Immature natural killer cell (primary cell): ENCODE results near the gene IQCH. TPM values are rescaled to one million over a fixed set of nuclear protein-coding genes. Genes with fewer than 3 reads are reported as not detected.

ENCODE experiments used
- DNase-seq, 3 donors: peaks; one replicate each; pipeline ENCODE4 v3.0.0; 2022; ENCODE audit warnings: mixed read lengths in 1 of 3
- H3K27ac Mint-ChIP-seq, 6 donors: one replicate each; pipeline ENCODE4 v1.8.0; 2020; ENCODE audit warnings: mixed read lengths in 6 of 6, mild to moderate bottlenecking in 5 of 6, inconsistent platforms in 4 of 6, moderate library complexity in 3 of 6
- H3K27me3 Mint-ChIP-seq, 3 donors: one replicate each; pipeline ENCODE4 v1.8.0; 2020 to 2021; ENCODE audit warnings: low read depth in 3 of 3, mild to moderate bottlenecking in 3 of 3, mixed read lengths in 3 of 3, moderate library complexity in 3 of 3, inconsistent platforms in 1 of 3
- H3K36me3 Mint-ChIP-seq, 3 donors: one replicate each; pipeline ENCODE4 v1.8.0; 2020; ENCODE audit warnings: mixed read lengths in 3 of 3, inconsistent platforms in 2 of 3, mild to moderate bottlenecking in 2 of 3
- H3K4me1 Mint-ChIP-seq, 2 donors: one replicate each; pipeline ENCODE4 v1.8.0; 2020; ENCODE audit warnings: inconsistent platforms in 2 of 2, mild to moderate bottlenecking in 2 of 2, mixed read lengths in 2 of 2, moderate library complexity in 1 of 2
- H3K4me3 Mint-ChIP-seq, 5 donors: one replicate each; pipeline ENCODE4 v1.8.0; 2020; ENCODE audit warnings: mild to moderate bottlenecking in 5 of 5, mixed read lengths in 5 of 5, inconsistent platforms in 3 of 5, moderate library complexity in 3 of 5
- H3K9me3 Mint-ChIP-seq, 6 donors: one replicate each; pipeline ENCODE4 v1.8.0; 2020; ENCODE audit warnings: mild to moderate bottlenecking in 6 of 6, mixed read lengths in 6 of 6, inconsistent platforms in 4 of 6, moderate library complexity in 3 of 6
- polyA plus RNA-seq, 3 donors: library from polyadenylated mRNA; unstranded; fragments of 300-500 nt; fragmentation: Illumina TruSeq; gene quantifications; one replicate each; pipeline ENCODE4 v1.2.3, GENCODE V29; 2021

The IQCH gene
- polyA plus RNA-seq, 3 donors from 2014 or later: 0.27 to 0.70 TPM; not detected in 1

DNA sequence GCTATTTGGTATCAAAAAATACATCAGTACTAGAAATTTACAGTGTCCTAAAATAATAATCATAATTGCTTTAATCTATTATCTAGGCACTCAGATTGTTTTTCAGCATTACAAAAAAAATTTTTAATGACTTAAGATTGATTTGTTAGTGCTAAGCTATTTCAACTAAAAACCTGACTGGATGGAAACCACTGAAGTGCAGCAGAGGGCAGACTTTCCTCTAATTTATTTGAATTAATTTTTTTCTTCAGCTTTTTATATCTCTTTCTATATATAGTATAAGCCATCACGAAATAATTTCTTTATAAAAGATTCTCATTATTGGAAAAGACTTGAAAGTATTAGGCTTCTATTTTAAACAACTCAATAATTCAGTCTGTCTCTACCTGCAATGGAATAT lies 131.4 kb downstream of the IQCH start:
- H3K27ac Mint-ChIP-seq: no peak overlapping the region

GRCh38 chr15:67386947-67387346 lies 132.4 kb downstream of the IQCH start:
- Mint-ChIP-seq H3K27me3 (peaks cover 1 to 3% (median 2%) of the 10 kb centered on the region in 3 donors), H3K9me3 (no peaks in the 10 kb centered on the region), H3K36me3 (no peaks in the 10 kb centered on the region), H3K27ac (no peak overlapping the region), H3K4me3 (no peak overlapping the region), H3K4me1 (no peaks in the 10 kb centered on the region)
- DNase-seq: no peak

More for the DNA sequence above, 131.4 kb downstream of the IQCH start:
- DNase-seq: no peak
- Mint-ChIP-seq H3K4me3 (no peak overlapping the region), H3K4me1 (no peaks in the 10 kb centered on the region), H3K36me3 (no peaks in the 10 kb centered on the region), H3K9me3 (no peaks in the 10 kb centered on the region), H3K27me3 (peaks cover 1 to 5% (median 2%) of the 10 kb centered on the region in 3 donors)

GRCh38 chr15:67389975-67390374 lies 135.4 kb downstream of the IQCH start:
- no peak for DNase-seq
- Mint-ChIP-seq H3K9me3 (no peaks in the 10 kb centered on the region), H3K4me3 (no peak overlapping the region), H3K27me3 (peaks cover 0 to 2% (median 1%) of the 10 kb centered on the region in 3 donors), H3K27ac (no peak overlapping the region), H3K4me1 (no peaks in the 10 kb centered on the region), H3K36me3 (no peaks in the 10 kb centered on the region)

DNA sequence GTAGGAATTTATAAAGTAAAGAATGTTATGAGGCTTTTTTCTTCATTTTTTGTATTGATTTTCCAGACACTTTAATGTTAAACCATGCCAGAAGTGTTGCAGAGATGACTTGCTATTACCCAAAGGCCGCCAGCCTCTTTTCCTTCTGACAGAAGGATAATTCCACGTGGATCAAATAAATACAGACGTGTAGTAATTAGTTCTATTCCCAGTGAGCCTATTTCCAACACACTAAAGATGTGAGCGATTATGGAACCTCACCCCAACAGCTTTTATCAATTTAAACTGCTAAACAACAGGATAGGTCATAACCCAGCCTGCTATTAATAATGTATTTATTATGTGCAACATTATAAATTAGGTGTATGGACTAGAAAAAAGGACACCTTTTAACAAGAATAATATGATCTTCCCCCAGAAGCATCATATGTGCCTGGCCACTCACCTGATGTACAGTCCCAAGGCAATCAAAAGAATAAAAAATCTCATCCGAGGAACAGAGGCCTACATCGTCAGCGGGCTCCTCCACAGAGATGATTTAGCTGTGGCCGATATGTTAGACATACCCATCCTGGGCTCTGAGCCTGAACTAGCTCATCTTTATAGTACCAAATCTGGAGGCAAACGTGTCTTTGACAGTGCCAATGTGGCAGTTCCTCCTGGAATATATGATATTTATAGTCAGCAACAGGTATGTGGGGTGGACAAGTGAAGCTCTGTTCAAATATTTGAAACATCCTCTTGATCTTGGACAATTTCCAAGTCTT lies 140.5 kb downstream of the IQCH start:
- no peaks in the 10 kb centered on the region for H3K27me3 Mint-ChIP-seq
- no peak for DNase-seq

GRCh38 chr15:67396114-67396513 lies 141.5 kb downstream of the IQCH start:
- Mint-ChIP-seq H3K4me1 (no peaks in the 10 kb centered on the region), H3K9me3 (no peaks in the 10 kb centered on the region), H3K27me3 (no peaks in the 10 kb centered on the region), H3K4me3 (no peak overlapping the region), H3K36me3 (no peaks in the 10 kb centered on the region), H3K27ac (no peak overlapping the region)
- DNase-seq: no peak

More for the DNA sequence above, 140.5 kb downstream of the IQCH start:
- Mint-ChIP-seq H3K4me3 (no peak overlapping the region), H3K4me1 (no peaks in the 10 kb centered on the region), H3K9me3 (no peaks in the 10 kb centered on the region), H3K27ac (no peak overlapping the region), H3K36me3 (no peaks in the 10 kb centered on the region)

DNA sequence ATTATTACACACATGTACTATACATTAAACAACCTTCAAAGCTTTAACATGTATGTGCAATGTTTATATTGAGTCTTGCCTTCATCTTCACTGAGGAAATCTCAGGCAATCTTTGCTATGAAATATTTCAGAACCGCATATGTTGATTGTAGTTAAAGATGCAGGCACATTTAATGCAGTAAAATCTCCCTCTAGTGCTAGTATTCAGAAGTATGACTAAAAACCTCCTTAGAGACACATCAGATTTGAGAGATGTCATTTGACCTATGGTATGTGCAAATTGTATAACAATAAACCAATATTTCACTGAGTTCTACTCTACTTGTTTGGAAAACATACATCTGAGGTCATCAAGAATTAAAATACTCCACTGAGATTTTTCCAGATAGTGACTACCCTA lies 142.6 kb downstream of the IQCH start:
- Mint-ChIP-seq H3K36me3 (no peaks in the 10 kb centered on the region), H3K27me3 (no peaks in the 10 kb centered on the region), H3K27ac (no peak overlapping the region), H3K9me3 (no peaks in the 10 kb centered on the region), H3K4me1 (no peaks in the 10 kb centered on the region), H3K4me3 (no peak overlapping the region)
- no peak for DNase-seq

DNA sequence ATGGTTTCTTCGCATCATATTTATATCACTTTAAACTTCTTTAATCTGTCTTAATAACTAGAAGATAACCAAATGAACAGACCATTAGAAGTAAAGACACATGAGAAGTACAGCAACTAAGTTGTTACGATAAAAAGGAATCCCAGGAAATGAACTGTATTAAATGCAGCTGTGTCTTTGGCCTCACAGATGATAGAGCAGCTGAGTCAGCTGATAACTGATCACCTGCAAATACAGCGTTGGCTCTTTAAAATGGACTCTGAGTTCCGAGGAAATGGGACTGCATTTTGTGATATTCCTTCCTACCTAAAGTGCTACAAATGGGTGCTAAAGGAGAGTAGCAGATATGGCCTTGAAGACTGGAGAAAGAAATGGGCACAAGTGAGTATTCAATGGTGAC lies 145.3 kb downstream of the IQCH start:
- H3K4me1 Mint-ChIP-seq: no peaks in the 10 kb centered on the region
- H3K4me3 Mint-ChIP-seq: no peak overlapping the region
- H3K27ac Mint-ChIP-seq: no peak overlapping the region
- no peaks in the 10 kb centered on the region for H3K9me3 Mint-ChIP-seq
- DNase-seq: no peak
- H3K36me3 Mint-ChIP-seq: no peaks in the 10 kb centered on the region
- peaks cover 0 to 1% (median 0%) of the 10 kb centered on the region in 3 donors for H3K27me3 Mint-ChIP-seq

GRCh38 chr15:67400890-67401289 lies 146.3 kb downstream of the IQCH start:
- Mint-ChIP-seq H3K4me3 (no peak overlapping the region), H3K27me3 (peaks cover 0 to 1% (median 0%) of the 10 kb centered on the region in 3 donors), H3K4me1 (no peaks in the 10 kb centered on the region), H3K9me3 (no peaks in the 10 kb centered on the region), H3K36me3 (no peaks in the 10 kb centered on the region), H3K27ac (no peak overlapping the region)
- no peak for DNase-seq

GRCh38 chr15:67401336-67401735 lies 146.8 kb downstream of the IQCH start:
- H3K36me3 Mint-ChIP-seq: no peaks in the 10 kb centered on the region

GRCh38 chr15:67403428-67404154 lies 149.0 kb downstream of the IQCH start:
- no peak for DNase-seq
- no peaks in the 10 kb centered on the region for H3K36me3 Mint-ChIP-seq
- no peaks in the 10 kb centered on the region for H3K9me3 Mint-ChIP-seq
- H3K4me1 Mint-ChIP-seq: no peaks in the 10 kb centered on the region
- H3K27ac Mint-ChIP-seq: no peak overlapping the region
- H3K4me3 Mint-ChIP-seq: no peak overlapping the region
- H3K27me3 Mint-ChIP-seq: peaks cover 0 to 3% (median 0%) of the 10 kb centered on the region in 3 donors

More at GRCh38 chr15:67401336-67401735, 146.8 kb downstream of the IQCH start:
- H3K4me3 Mint-ChIP-seq: no peak overlapping the region
- no peaks in the 10 kb centered on the region for H3K4me1 Mint-ChIP-seq
- H3K9me3 Mint-ChIP-seq: no peaks in the 10 kb centered on the region
- DNase-seq: no peak
- peaks cover 0 to 1% (median 0%) of the 10 kb centered on the region in 3 donors for H3K27me3 Mint-ChIP-seq
- H3K27ac Mint-ChIP-seq: no peak overlapping the region

GRCh38 chr15:67405208-67406191 lies 150.9 kb downstream of the IQCH start:
- DNase-seq: no peak
- Mint-ChIP-seq H3K4me1 (no peaks in the 10 kb centered on the region), H3K27me3 (peaks cover 0 to 3% (median 0%) of the 10 kb centered on the region in 3 donors), H3K9me3 (no peaks in the 10 kb centered on the region), H3K27ac (no peak overlapping the region), H3K4me3 (no peak overlapping the region), H3K36me3 (peaks cover 0 to 5% (median 0%) of the 10 kb centered on the region in 3 donors)

GRCh38 chr15:67406257-67406861 lies 151.8 kb downstream of the IQCH start:
- Mint-ChIP-seq H3K27ac (no peak overlapping the region), H3K4me1 (no peaks in the 10 kb centered on the region), H3K9me3 (no peaks in the 10 kb centered on the region), H3K36me3 (peaks cover 0 to 5% (median 0%) of the 10 kb centered on the region in 3 donors), H3K4me3 (no peak overlapping the region), H3K27me3 (peaks cover 0 to 4% (median 3%) of the 10 kb centered on the region in 3 donors)
- DNase-seq: no peak

DNA sequence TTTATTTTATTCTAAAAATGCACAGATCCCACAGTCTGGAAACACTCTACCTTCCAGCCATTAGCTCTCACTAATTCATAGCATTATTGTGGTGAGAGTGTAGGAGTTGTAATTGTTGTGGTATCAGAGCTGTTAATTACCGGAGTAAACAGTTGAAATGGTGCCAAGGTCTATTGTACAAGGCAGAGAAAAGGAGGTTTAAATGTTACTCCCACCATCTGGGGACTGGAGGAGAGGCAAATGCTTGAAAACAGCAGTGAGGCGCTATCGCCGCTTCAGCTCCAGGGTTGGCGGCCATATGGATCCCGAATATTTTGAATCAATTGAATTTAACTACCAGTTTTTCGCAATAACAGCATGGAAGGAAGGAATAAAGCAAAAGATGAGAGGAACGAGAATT lies 153.2 kb downstream of the IQCH start:
- H3K4me1 Mint-ChIP-seq: no peaks in the 10 kb centered on the region
- no peak overlapping the region for H3K27ac Mint-ChIP-seq
- H3K9me3 Mint-ChIP-seq: no peaks in the 10 kb centered on the region

More for the DNA sequence above, 153.2 kb downstream of the IQCH start:
- DNase-seq: no peak
- Mint-ChIP-seq H3K36me3 (peaks cover 0 to 5% (median 4%) of the 10 kb centered on the region in 3 donors), H3K4me3 (no peak overlapping the region), H3K27me3 (peaks cover 0 to 9% (median 3%) of the 10 kb centered on the region in 3 donors)
